CD14-positive monocyte (primary cell): Measurements from ENCODE around the gene MEGF6. TPM values are rescaled to one million over a fixed set of nuclear protein-coding genes. Genes with fewer than 3 reads are reported as not detected.

ENCODE experiments used
- DNase-seq, 3 donors: peaks; one replicate each; pipeline ENCODE4 v3.0.0-alpha.2; 2011 to 2022
- H2AFZ ChIP-seq: 2 replicates; pipeline ENCODE4 v1.6.0; 2012; ENCODE audit warnings: mild to moderate bottlenecking, low read depth, low read length, inconsistent platforms; ENCODE audit not compliant: insufficient read depth, poor library complexity, severe bottlenecking
- H3K27ac ChIP-seq, 2 donors: 1 replicate in 1 of 2; 2 replicates in 1 of 2; pipeline ENCODE4 v1.5.1; 2012 to 2013; ENCODE audit warnings: low read length in 2 of 2, control low read depth in 1 of 2, inconsistent platforms in 1 of 2, low read depth in 1 of 2, mild to moderate bottlenecking in 1 of 2
- H3K27me3 ChIP-seq, 2 donors: one replicate each; pipeline versions ENCODE4 v1.6.0 to v1.6.1; 2011 to 2013; ENCODE audit warnings: low read length in 2 of 2; ENCODE audit not compliant: control insufficient read depth in 2 of 2, insufficient read depth in 2 of 2
- H3K36me3 ChIP-seq, 2 donors: replicated peaks in 1 of 2; 1 replicate in 1 of 2; 2 replicates in 1 of 2; pipeline versions ENCODE4 v1.5.1 to v1.6.1; 2012 to 2013; ENCODE audit warnings: low read length in 2 of 2, control low read depth in 1 of 2, inconsistent platforms in 1 of 2, mild to moderate bottlenecking in 1 of 2; ENCODE audit not compliant: insufficient read depth in 2 of 2, control insufficient read depth in 1 of 2
- H3K4me1 ChIP-seq, 2 donors: 1 replicate in 1 of 2; 2 replicates in 1 of 2; pipeline versions ENCODE4 v1.5.1 to v1.6.1; 2012 to 2013; ENCODE audit warnings: low read length in 2 of 2, control low read depth in 1 of 2, inconsistent platforms in 1 of 2, mild to moderate bottlenecking in 1 of 2, moderate library complexity in 1 of 2; ENCODE audit not compliant: insufficient read depth in 2 of 2, control insufficient read depth in 1 of 2
- H3K4me2 ChIP-seq: replicated peaks from 2 replicates; pipeline ENCODE3; 2012; ENCODE audit warnings: low read length, moderate library complexity, mild to moderate bottlenecking; ENCODE audit not compliant: poor library complexity, severe bottlenecking; ENCODE audit errors: extremely low read depth
- H3K4me3 ChIP-seq, 3 experiments: fragments of 200-600 bp in 1 of 3; sonication (generic) in 1 of 3; replicated peaks in 1 of 3; 1 replicate in 2 of 3; 2 replicates in 1 of 3; pipeline ENCODE4 v1.5.1; 2011 to 2013; ENCODE audit warnings: low read length in 3 of 3, mild to moderate bottlenecking in 3 of 3, control low read depth in 2 of 3, low read depth in 2 of 3, inconsistent platforms in 1 of 3, moderate library complexity in 1 of 3
- H3K79me2 ChIP-seq: 2 replicates; pipeline ENCODE4 v1.6.0; 2012; ENCODE audit warnings: mild to moderate bottlenecking, control low read depth, inconsistent platforms, low read length, moderate library complexity; ENCODE audit not compliant: insufficient read depth
- H3K9ac ChIP-seq: 2 replicates; pipeline ENCODE4 v1.6.0; 2017; ENCODE audit warnings: low read length, mild to moderate bottlenecking; ENCODE audit not compliant: insufficient read depth, poor library complexity, severe bottlenecking
- H3K9me3 ChIP-seq, 2 donors: replicated peaks in 1 of 2; 1 replicate in 1 of 2; 2 replicates in 1 of 2; pipeline versions ENCODE4 v1.5.1 to v1.6.1; 2012 to 2013; ENCODE audit warnings: low read length in 2 of 2, control low read depth in 1 of 2; ENCODE audit not compliant: control insufficient read depth in 1 of 2, insufficient read depth in 1 of 2
- H4K20me1 ChIP-seq: 2 replicates; pipeline ENCODE4 v1.6.0; 2012; ENCODE audit warnings: mild to moderate bottlenecking, low read length, control low read depth, moderate library complexity; ENCODE audit not compliant: insufficient read depth
- H3K27ac Mint-ChIP-seq, 7 donors: one replicate each; pipeline ENCODE4 v1.8.0; 2020; ENCODE audit warnings: mild to moderate bottlenecking in 7 of 7, mixed read lengths in 7 of 7, moderate library complexity in 6 of 7, inconsistent platforms in 2 of 7
- H3K27me3 Mint-ChIP-seq, 3 donors: one replicate each; pipeline ENCODE4 v1.8.0; 2021 to 2022; ENCODE audit warnings: low read depth in 3 of 3, mild to moderate bottlenecking in 3 of 3, mixed read lengths in 3 of 3, moderate library complexity in 3 of 3, inconsistent platforms in 1 of 3
- H3K36me3 Mint-ChIP-seq, 2 donors: one replicate each; pipeline ENCODE4 v1.8.0; 2020; ENCODE audit warnings: mixed read lengths in 2 of 2, inconsistent platforms in 1 of 2, mild to moderate bottlenecking in 1 of 2
- H3K4me1 Mint-ChIP-seq: one replicate; pipeline ENCODE4 v1.8.0; 2020; ENCODE audit warnings: mild to moderate bottlenecking, mixed read lengths
- H3K4me3 Mint-ChIP-seq, 2 donors: one replicate each; pipeline ENCODE4 v1.8.0; 2020; ENCODE audit warnings: mild to moderate bottlenecking in 2 of 2, mixed read lengths in 2 of 2, moderate library complexity in 1 of 2
- H3K9me3 Mint-ChIP-seq, 7 donors: one replicate each; pipeline ENCODE4 v1.8.0; 2020 to 2022; ENCODE audit warnings: mixed read lengths in 7 of 7, mild to moderate bottlenecking in 6 of 7, moderate library complexity in 6 of 7, inconsistent platforms in 2 of 7
- CTCF ChIP-seq: fragments of 200-600 bp; IDR thresholded peaks from one replicate; pipeline ENCODE4 v1.8.0; 2022; ENCODE audit warnings: antibody characterized with exemption, mild to moderate bottlenecking
- WGBS: methylation state at CpG from one replicate; pipeline ENCODE4 v1.1.5; 2013; ENCODE audit warnings: missing lambda C conversion rate; ENCODE audit not compliant: insufficient coverage; 5-methylcytosine and 5-hydroxymethylcytosine counted together
- intact Hi-C, 2 donors: fragments of 100-400 bp; cut with micrococcal nuclease; formaldehyde crosslinking; loops; one replicate each; pipeline versions ENCODE4 v1.15.0 to v1.15.1; 2023
- polyA plus RNA-seq, 3 donors: library from polyadenylated mRNA; depleted of rRNA in 1 of 3; unstranded in 2 of 3; stranded (reverse) in 1 of 3; fragments of 300-500 nt in 2 of 3; fragments of >200 nt in 1 of 3; fragmentation: Illumina TruSeq in 2 of 3; gene quantifications; 1 replicate in 2 of 3; 2 replicates in 1 of 3; pipeline ENCODE4 v1.2.3, GENCODE V29; 2012 to 2021

The MEGF6 gene
- polyA plus RNA-seq, 3 donors, result 0.39 to 3.8 (median 1.2) TPM

- Histone ChIP-seq H3K4me2 (peak overlapping the region; percentile 63), H3K4me3 (peak overlapping the region in 1 of 3 experiments; percentile 63), H3K9me3 (peaks cover 0 to 5% of the 10 kb centered on the region in 2 donors), H3K36me3 (no peaks in the 10 kb centered on the region), H2AFZ (peak overlapping the region; percentile 42), H3K79me2 (no peaks in the 10 kb centered on the region), H3K9ac (no peak overlapping the region), H4K20me1 (no peaks in the 10 kb centered on the region), H3K27me3 (no peaks in the 10 kb centered on the region), H3K27ac (no peak overlapping the region), H3K4me1 (peaks cover 0 to 6% of the 10 kb centered on the region in 2 donors)
- Mint-ChIP-seq H3K4me1 (peaks cover 4% of the 10 kb centered on the region), H3K27me3 (peaks cover 0 to 2% (median 0%) of the 10 kb centered on the region in 3 donors), H3K9me3 (peaks cover 0 to 7% (median 5%) of the 10 kb centered on the region in 7 donors), H3K36me3 (no peaks in the 10 kb centered on the region), H3K27ac (no peak overlapping the region), H3K4me3 (peak overlapping the region; percentile 65 to 71)
- intact Hi-C loops, result loop anchor here (2.0 to 10.0 kb wide), 2 partner anchors 127 to 233 kb away; no protein-coding TSS in a partner anchor
- peak; percentile 55 to 71 (median 65) for DNase-seq
- peak; percentile 100 for TF ChIP-seq CTCF
- WGBS, result 42% methylated on average over 32 of the region's 41 CpGs
Observed at GRCh38 chr1:3491291-3492246, 119.7 kb downstream of the MEGF6 start.

- Histone ChIP-seq H3K4me3 (no peak overlapping the region), H3K4me1 (peaks cover 0 to 6% of the 10 kb centered on the region in 2 donors), H3K4me2 (no peak overlapping the region), H2AFZ (no peak overlapping the region), H3K9ac (no peak overlapping the region), H3K36me3 (no peaks in the 10 kb centered on the region), H3K27ac (no peak overlapping the region), H3K27me3 (no peaks in the 10 kb centered on the region), H4K20me1 (no peaks in the 10 kb centered on the region), H3K79me2 (no peaks in the 10 kb centered on the region), H3K9me3 (peaks cover 0 to 5% of the 10 kb centered on the region in 2 donors)
- Mint-ChIP-seq H3K9me3 (peaks cover 0 to 10% (median 5%) of the 10 kb centered on the region in 7 donors), H3K27me3 (peaks cover 0 to 2% (median 0%) of the 10 kb centered on the region in 3 donors), H3K4me1 (peaks cover 4% of the 10 kb centered on the region), H3K4me3 (no peak overlapping the region), H3K27ac (no peak overlapping the region), H3K36me3 (no peaks in the 10 kb centered on the region)
- 97% methylated on average over 11 of the region's 23 CpGs for WGBS
- intact Hi-C loops, result loop anchor here (2.0 to 10.0 kb wide), 2 partner anchors 129 to 235 kb away; no protein-coding TSS in a partner anchor
- no peak for DNase-seq
- no peak for TF ChIP-seq CTCF
Observed at GRCh38 chr1:3490046-3490745, 121.1 kb downstream of the MEGF6 start.
